Keratinocyte (primary cell): ENCODE results near the gene FRMPD4. TPM values are rescaled to one million over a fixed set of nuclear protein-coding genes. Genes with fewer than 3 reads are reported as not detected.

Experiments used
- DNase-seq: peaks from one replicate; pipeline ENCODE4 v3.0.0-alpha.2; 2011; ENCODE audit warnings: low read depth, missing footprints, low spot score
- FAIRE-seq: peaks from 2 replicates; lab custom pipeline; 2011; peaks lifted over from hg19 to GRCh38; lab: Jason Lieb, UNC
- H2AFZ ChIP-seq: 2 replicates; pipeline ENCODE4 v1.6.0; 2012; ENCODE audit warnings: low read length, control low read depth, inconsistent platforms; ENCODE audit not compliant: control insufficient read depth
- H3K27ac ChIP-seq: 2 replicates; pipeline ENCODE4 v1.5.1; 2011; ENCODE audit warnings: low read length; ENCODE audit not compliant: control insufficient read depth, insufficient read depth
- H3K27me3 ChIP-seq: 3 replicates; pipeline ENCODE4 v1.6.0; 2011; ENCODE audit warnings: low read length; ENCODE audit not compliant: control insufficient read depth, insufficient read depth; ENCODE audit errors: extremely low read depth
- H3K36me3 ChIP-seq, 2 experiments: 2 replicates in 1 of 2; 3 replicates in 1 of 2; pipeline ENCODE4 v1.5.1; 2011; ENCODE audit warnings: low read length in 2 of 2, mild to moderate bottlenecking in 1 of 2; ENCODE audit not compliant: control insufficient read depth in 2 of 2, insufficient read depth in 2 of 2; ENCODE audit errors: extremely low read depth in 1 of 2
- H3K4me1 ChIP-seq: 3 replicates; pipeline ENCODE4 v1.5.1; 2011; ENCODE audit warnings: low read length; ENCODE audit not compliant: control insufficient read depth, insufficient read depth; ENCODE audit errors: extremely low read depth
- H3K4me2 ChIP-seq: 3 replicates; pipeline ENCODE4 v1.6.0; 2011; ENCODE audit warnings: low read depth, low read length; ENCODE audit not compliant: control insufficient read depth, insufficient read depth; ENCODE audit errors: extremely low read depth
- H3K4me3 ChIP-seq, 3 experiments: fragments of 200-600 bp in 1 of 3; sonication (generic) in 1 of 3; 2 replicates in 2 of 3; 3 replicates in 1 of 3; pipeline ENCODE4 v1.5.1; 2011 to 2016; ENCODE audit warnings: low read length in 3 of 3, mild to moderate bottlenecking in 3 of 3, control low read depth in 2 of 3, inconsistent platforms in 1 of 3, low read depth in 1 of 3, mixed read lengths in 1 of 3, mixed run types in 1 of 3, moderate library complexity in 1 of 3; ENCODE audit not compliant: control insufficient read depth in 2 of 3, insufficient read depth in 2 of 3; ENCODE audit errors: extremely low read depth in 1 of 3
- H3K79me2 ChIP-seq: 2 replicates; pipeline ENCODE4 v1.6.0; 2012; ENCODE audit warnings: low read length; ENCODE audit not compliant: control insufficient read depth, insufficient read depth
- H3K9ac ChIP-seq: 3 replicates; pipeline ENCODE4 v1.6.0; 2011; ENCODE audit warnings: low read length; ENCODE audit not compliant: control insufficient read depth, insufficient read depth; ENCODE audit errors: extremely low read depth
- H3K9me1 ChIP-seq: 3 replicates; pipeline ENCODE4 v1.6.0; 2011; ENCODE audit warnings: low read length; ENCODE audit not compliant: control insufficient read depth, insufficient read depth; ENCODE audit errors: extremely low read depth
- H3K9me3 ChIP-seq: 2 replicates; pipeline ENCODE4 v1.5.1; 2012; ENCODE audit warnings: low read depth, low read length; ENCODE audit not compliant: control insufficient read depth
- H4K20me1 ChIP-seq: 3 replicates; pipeline ENCODE4 v1.6.0; 2011; ENCODE audit warnings: low read length; ENCODE audit not compliant: control insufficient read depth, insufficient read depth; ENCODE audit errors: extremely low read depth
- EZH2 ChIP-seq: IDR thresholded peaks from one replicate; pipeline ENCODE4 v1.6.1; 2012; ENCODE audit warnings: inconsistent platforms, mild to moderate bottlenecking, low read length, moderate library complexity
- dilution Hi-C: fragments of 300-500 bp; cut with MboI; formaldehyde crosslinking; loops from one replicate; pipeline ENCODE4 v1.7.0; 2020; ENCODE audit warnings: low sequenced_read_pairs; ENCODE audit not compliant: extremely low pct_ligation_motif_present
- polyA plus RNA-seq, 5 experiments: library from polyadenylated mRNA; depleted of rRNA in 3 of 5; stranded (reverse) in 3 of 5; stranded (forward) in 1 of 5; unstranded in 1 of 5; fragments of >200 nt; gene quantifications; 1 replicate in 1 of 5; 2 replicates in 3 of 5; 3 replicates in 1 of 5; pipeline versions ENCODE4 v1.2.1 to v1.2.3, GENCODE V29; 2011 to 2012; ENCODE audit warnings: missing spikeins in 2 of 5, low read depth in 1 of 5, low replicate concordance in 1 of 5
- TF ChIP-seq, protein P1 (sequence below), 3 experiments: IDR thresholded peaks in 1 of 3; conservative IDR thresholded peaks in 1 of 3; optimal IDR thresholded peaks in 1 of 3; 2 replicates in 2 of 3; 3 replicates in 1 of 3; pipeline versions ENCODE3 to v1.5.1; 2011; ENCODE audit warnings: low read length in 3 of 3, mild to moderate bottlenecking in 3 of 3, moderate library complexity in 2 of 3, control low read depth in 1 of 3, inconsistent platforms in 1 of 3; ENCODE audit not compliant: insufficient read depth in 2 of 3; ENCODE audit errors: extremely low read depth in 1 of 3

The FRMPD4 gene
- polyA plus RNA-seq, 1 donor (not counting 4 experiments of a cell fraction or from before 2014, with no cell fraction given), result 0.05 TPM

DNA sequence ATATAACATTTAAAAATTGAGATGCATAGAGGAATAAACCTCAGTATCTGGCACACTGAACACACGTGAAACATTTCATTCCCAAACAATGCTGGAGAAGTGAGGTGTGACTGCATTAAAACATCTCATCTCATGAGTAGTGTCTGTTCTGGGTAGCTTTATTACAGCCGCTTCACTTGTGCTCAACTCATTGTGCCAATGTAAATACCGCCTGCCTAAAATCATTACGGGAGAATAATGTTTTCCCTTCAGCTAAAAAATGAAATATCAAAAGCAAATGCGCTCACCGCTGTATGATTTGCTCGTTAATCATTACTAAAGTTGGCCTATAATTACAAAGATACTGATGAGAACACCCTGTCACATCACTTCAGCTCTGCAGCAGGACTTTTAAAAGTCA lies 542.8 kb downstream of the FRMPD4 start:
- no peak overlapping the region for H3K9ac ChIP-seq
- no peaks in the 10 kb centered on the region for H4K20me1 ChIP-seq
- no peaks in the 10 kb centered on the region for H3K9me3 ChIP-seq
- FAIRE-seq, result no peak
- no peaks in the 10 kb centered on the region for H3K4me1 ChIP-seq
- no peaks in the 10 kb centered on the region for H3K27me3 ChIP-seq
- H3K4me2 ChIP-seq, result no peak overlapping the region
- no peak overlapping the region for H3K4me3 ChIP-seq
- dilution Hi-C loops, result no loop called here
- no peaks in the 10 kb centered on the region for H3K36me3 ChIP-seq
- no peak for DNase-seq
- H3K79me2 ChIP-seq, result no peaks in the 10 kb centered on the region
- no peak overlapping the region for H2AFZ ChIP-seq
- no peak overlapping the region for H3K27ac ChIP-seq
- H3K9me1 ChIP-seq, result no peaks in the 10 kb centered on the region
- TF ChIP-seq EZH2, result no peak
- TF ChIP-seq, protein P1, sequence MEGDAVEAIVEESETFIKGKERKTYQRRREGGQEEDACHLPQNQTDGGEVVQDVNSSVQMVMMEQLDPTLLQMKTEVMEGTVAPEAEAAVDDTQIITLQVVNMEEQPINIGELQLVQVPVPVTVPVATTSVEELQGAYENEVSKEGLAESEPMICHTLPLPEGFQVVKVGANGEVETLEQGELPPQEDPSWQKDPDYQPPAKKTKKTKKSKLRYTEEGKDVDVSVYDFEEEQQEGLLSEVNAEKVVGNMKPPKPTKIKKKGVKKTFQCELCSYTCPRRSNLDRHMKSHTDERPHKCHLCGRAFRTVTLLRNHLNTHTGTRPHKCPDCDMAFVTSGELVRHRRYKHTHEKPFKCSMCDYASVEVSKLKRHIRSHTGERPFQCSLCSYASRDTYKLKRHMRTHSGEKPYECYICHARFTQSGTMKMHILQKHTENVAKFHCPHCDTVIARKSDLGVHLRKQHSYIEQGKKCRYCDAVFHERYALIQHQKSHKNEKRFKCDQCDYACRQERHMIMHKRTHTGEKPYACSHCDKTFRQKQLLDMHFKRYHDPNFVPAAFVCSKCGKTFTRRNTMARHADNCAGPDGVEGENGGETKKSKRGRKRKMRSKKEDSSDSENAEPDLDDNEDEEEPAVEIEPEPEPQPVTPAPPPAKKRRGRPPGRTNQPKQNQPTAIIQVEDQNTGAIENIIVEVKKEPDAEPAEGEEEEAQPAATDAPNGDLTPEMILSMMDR (optimal IDR thresholded peaks at IDR 0.05 in 1 of 3, IDR thresholded peaks at IDR 0.05 in 1 of 3, conservative IDR thresholded peaks at IDR 0.05 in 1 of 3; ENCODE audit: extremely low read depth in 1 of 3, insufficient read depth in 2 of 3, low read length in 3 of 3), result no peak

DNA sequence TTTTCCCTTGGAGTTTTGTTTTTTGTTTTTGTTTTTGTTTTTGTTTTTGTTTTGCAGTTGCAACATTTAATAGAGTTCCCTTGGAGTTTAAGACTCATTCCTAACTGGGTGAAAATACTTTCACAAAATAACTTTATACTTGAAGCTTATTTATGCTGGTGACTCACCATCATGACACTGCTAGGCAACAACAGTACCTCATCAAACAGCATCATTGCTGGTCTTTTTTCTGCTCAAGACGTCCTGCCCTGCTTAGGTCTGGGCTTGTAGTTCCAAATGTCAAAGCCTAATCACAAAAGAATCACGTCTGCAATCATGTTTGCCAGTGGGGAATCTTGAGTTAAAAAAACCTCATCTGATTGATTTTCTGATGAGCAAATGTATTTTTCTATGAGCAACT lies 547.3 kb downstream of the FRMPD4 start:
- no peaks in the 10 kb centered on the region for H3K27me3 ChIP-seq
- H3K9ac ChIP-seq, result no peak overlapping the region
- no peaks in the 10 kb centered on the region for H3K79me2 ChIP-seq
- H3K4me1 ChIP-seq, result no peaks in the 10 kb centered on the region
- H3K4me2 ChIP-seq, result no peak overlapping the region
- TF ChIP-seq, protein P1 (optimal IDR thresholded peaks at IDR 0.05 in 1 of 3, IDR thresholded peaks at IDR 0.05 in 1 of 3, conservative IDR thresholded peaks at IDR 0.05 in 1 of 3; ENCODE audit: extremely low read depth in 1 of 3, insufficient read depth in 2 of 3, low read length in 3 of 3), result no peak
- TF ChIP-seq EZH2, result no peak
- H3K36me3 ChIP-seq, result no peaks in the 10 kb centered on the region
- H4K20me1 ChIP-seq, result no peaks in the 10 kb centered on the region
- no peak for FAIRE-seq
- H3K9me3 ChIP-seq, result no peaks in the 10 kb centered on the region
- no peak for DNase-seq
- dilution Hi-C loops, result no loop called here
- no peak overlapping the region for H3K27ac ChIP-seq
- no peaks in the 10 kb centered on the region for H3K9me1 ChIP-seq
- H2AFZ ChIP-seq, result no peak overlapping the region
- H3K4me3 ChIP-seq, result no peak overlapping the region
